ENCODE results near the gene LILRB4. TPM values are rescaled to one million over a fixed set of nuclear protein-coding genes. Genes with fewer than 3 reads are reported as not detected.
"Not testable (repeated sequence)": the region's sequence is repeated elsewhere in the genome, so short reads cannot be mapped to it uniquely, and the experiment has no call there.

LILRB4 gene
- total and polyA plus RNA-seq, 3 experiments from 2014 or later: 0.44 to 0.69 TPM; not detected in 1

GRCh38 chr19:54638683-54639082 lies 24.1 kb upstream of the LILRB4 start:
- no peaks in the 10 kb centered on the region for H3K36me3 ChIP-seq (ENCODE audit: insufficient read depth, low read length)
- Mint-ChIP-seq H3K27me3 (peaks cover 16 to 19% of the 10 kb centered on the region in 2 donors), H3K36me3 (no peaks in the 10 kb centered on the region), H3K9me3 (no peaks in the 10 kb centered on the region), H3K27ac (no peak overlapping the region), H3K4me1 (no peaks in the 10 kb centered on the region), H3K4me3 (no peak overlapping the region)
- no peaks in the 10 kb centered on the region for H3K9me3 ChIP-seq (ENCODE audit: low read length)
- no peaks in the 10 kb centered on the region for H3K4me1 ChIP-seq (ENCODE audit: insufficient read depth, low read length)
- POLR2A ChIA-PET: no interaction called here
- H3K4me3 ChIP-seq (ENCODE audit: low read length): no peak overlapping the region
- CTCF ChIA-PET: no interaction called here
- H3K27ac ChIP-seq (ENCODE audit: low read depth, low read length): no peak overlapping the region
- DNase-seq: no peak
- no peaks in the 10 kb centered on the region for H3K27me3 ChIP-seq (ENCODE audit: insufficient read depth, low read length, poor library complexity, severe bottlenecking)

GRCh38 chr19:54642953-54643352 lies 19.8 kb upstream of the LILRB4 start:
- H3K27me3 ChIP-seq (ENCODE audit: insufficient read depth, low read length, poor library complexity, severe bottlenecking); H3K4me3 ChIP-seq (ENCODE audit: low read length); H3K4me1 ChIP-seq (ENCODE audit: insufficient read depth, low read length); H3K27ac ChIP-seq (ENCODE audit: low read depth, low read length); H3K9me3 ChIP-seq (ENCODE audit: low read length); H3K4me3 Mint-ChIP-seq; H3K4me1 Mint-ChIP-seq; H3K27ac Mint-ChIP-seq; POLR2A ChIA-PET; CTCF ChIA-PET; H3K36me3 Mint-ChIP-seq; H3K36me3 ChIP-seq (ENCODE audit: insufficient read depth, low read length); DNase-seq; H3K9me3 Mint-ChIP-seq: not testable (repeated sequence)
- peaks cover 12 to 19% of the 10 kb centered on the region in 2 donors for H3K27me3 Mint-ChIP-seq

- H3K9me3 ChIP-seq (ENCODE audit: low read length); POLR2A ChIA-PET; H3K4me1 ChIP-seq (ENCODE audit: insufficient read depth, low read length); DNase-seq; H3K4me3 ChIP-seq (ENCODE audit: low read length); H3K27ac ChIP-seq (ENCODE audit: low read depth, low read length); H3K36me3 Mint-ChIP-seq; H3K9me3 Mint-ChIP-seq; H3K27me3 ChIP-seq (ENCODE audit: insufficient read depth, low read length, poor library complexity, severe bottlenecking); H3K36me3 ChIP-seq (ENCODE audit: insufficient read depth, low read length); H3K4me3 Mint-ChIP-seq; CTCF ChIA-PET; H3K4me1 Mint-ChIP-seq: not testable (repeated sequence)
- peaks cover 10 to 25% of the 10 kb centered on the region in 2 donors for H3K27me3 Mint-ChIP-seq
- peak overlapping the region in 1 of 8 donors; percentile 60 for H3K27ac Mint-ChIP-seq
Measured at GRCh38 chr19:54643583-54643982, 19.2 kb upstream of the LILRB4 start.

DNA sequence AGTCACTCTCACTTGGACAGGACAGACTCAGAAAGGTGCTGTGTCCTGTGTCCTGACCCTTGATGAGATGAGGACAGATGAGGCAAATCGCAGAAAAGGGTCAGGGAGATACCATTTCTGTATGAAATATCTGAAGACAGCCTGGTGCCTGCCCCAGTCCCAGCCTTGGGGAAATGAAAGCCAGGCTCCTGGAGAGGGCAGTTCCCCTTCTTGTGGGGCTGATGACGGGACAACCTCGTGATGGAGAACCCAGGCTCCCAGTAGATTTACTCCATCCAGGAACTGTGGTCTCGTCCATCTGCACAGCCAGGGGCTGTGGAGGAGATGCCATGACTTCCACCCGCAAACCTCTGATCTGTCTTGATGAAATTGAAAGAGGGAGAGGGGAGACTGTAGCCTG lies 18.7 kb upstream of the LILRB4 start:
- H3K36me3 Mint-ChIP-seq: no peaks in the 10 kb centered on the region
- no peaks in the 10 kb centered on the region for H3K9me3 Mint-ChIP-seq
- Histone ChIP-seq H3K4me3 (ENCODE audit: low read length) (no peak overlapping the region), H3K9me3 (ENCODE audit: low read length) (no peaks in the 10 kb centered on the region), H3K27ac (ENCODE audit: low read depth, low read length) (no peak overlapping the region), H3K27me3 (ENCODE audit: insufficient read depth, low read length, poor library complexity, severe bottlenecking) (no peaks in the 10 kb centered on the region), H3K4me1 (ENCODE audit: insufficient read depth, low read length) (no peaks in the 10 kb centered on the region), H3K36me3 (ENCODE audit: insufficient read depth, low read length) (no peaks in the 10 kb centered on the region)
- POLR2A ChIA-PET: no interaction called here
- no peaks in the 10 kb centered on the region for H3K4me1 Mint-ChIP-seq
- no peak for DNase-seq
- H3K4me3 Mint-ChIP-seq: no peak overlapping the region
- CTCF ChIA-PET: no interaction called here
- H3K27ac Mint-ChIP-seq: no peak overlapping the region
- H3K27me3 Mint-ChIP-seq: peaks cover 8 to 26% of the 10 kb centered on the region in 2 donors

DNA sequence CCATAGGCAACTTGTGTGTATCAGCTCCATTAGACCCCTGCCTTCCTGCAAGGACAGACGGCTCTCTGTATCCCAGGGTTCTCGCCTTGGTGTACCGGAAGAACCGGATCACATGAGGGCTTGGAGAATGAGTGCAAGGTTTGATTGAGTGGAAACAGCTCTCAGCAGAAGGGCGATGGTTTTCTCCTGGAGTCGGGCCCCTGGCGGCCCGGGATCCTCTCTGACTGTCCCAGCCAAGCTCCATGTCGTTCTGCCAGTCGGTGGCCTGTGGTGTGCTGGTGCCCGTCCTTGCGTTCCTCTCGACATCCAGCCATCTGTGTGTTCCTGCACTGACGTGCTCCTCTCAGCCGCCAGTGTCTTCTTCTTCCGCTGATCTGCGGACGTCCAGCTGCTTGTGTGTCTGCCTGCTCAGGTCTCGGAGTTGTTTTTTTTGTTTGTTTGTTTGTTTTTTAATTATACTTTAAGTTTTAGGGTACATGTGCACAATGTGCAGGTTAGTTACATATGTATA lies 16.4 kb upstream of the LILRB4 start:
- no peaks in the 10 kb centered on the region for H3K9me3 Mint-ChIP-seq
- CTCF ChIA-PET: no interaction called here
- POLR2A ChIA-PET: no interaction called here
- no peak overlapping the region for H3K27ac Mint-ChIP-seq
- Histone ChIP-seq H3K4me3 (ENCODE audit: low read length) (no peak overlapping the region), H3K9me3 (ENCODE audit: low read length) (no peaks in the 10 kb centered on the region), H3K4me1 (ENCODE audit: insufficient read depth, low read length) (no peaks in the 10 kb centered on the region), H3K27me3 (ENCODE audit: insufficient read depth, low read length, poor library complexity, severe bottlenecking) (no peaks in the 10 kb centered on the region), H3K27ac (ENCODE audit: low read depth, low read length) (no peak overlapping the region), H3K36me3 (ENCODE audit: insufficient read depth, low read length) (no peaks in the 10 kb centered on the region)
- H3K4me3 Mint-ChIP-seq: no peak overlapping the region
- DNase-seq: no peak
- H3K36me3 Mint-ChIP-seq: no peaks in the 10 kb centered on the region
- H3K27me3 Mint-ChIP-seq: peaks cover 15 to 16% of the 10 kb centered on the region in 2 donors
- H3K4me1 Mint-ChIP-seq: no peaks in the 10 kb centered on the region

DNA sequence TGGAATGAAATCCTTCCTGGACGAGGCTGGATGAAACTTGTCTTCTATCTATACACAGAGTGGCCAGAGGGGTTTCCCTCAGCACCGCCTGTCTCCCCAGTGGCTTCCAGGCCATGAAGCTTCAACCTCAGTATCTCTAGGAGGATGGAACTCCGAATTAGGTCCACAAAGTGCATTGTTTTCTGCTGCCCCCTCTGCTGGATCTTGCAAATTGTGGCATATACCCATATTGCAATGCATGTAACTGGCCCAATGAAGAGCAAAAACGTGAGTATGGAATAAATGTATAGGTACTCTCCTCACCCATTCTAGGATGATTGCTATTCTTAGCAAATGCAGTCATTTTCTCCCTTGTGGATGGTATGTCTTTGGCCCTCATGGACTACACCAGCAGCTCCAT lies 14.7 kb upstream of the LILRB4 start:
- H3K27ac Mint-ChIP-seq: no peak overlapping the region
- H3K27me3 ChIP-seq (ENCODE audit: insufficient read depth, low read length, poor library complexity, severe bottlenecking): no peaks in the 10 kb centered on the region
- H3K4me1 Mint-ChIP-seq: no peaks in the 10 kb centered on the region
- H3K4me3 ChIP-seq (ENCODE audit: low read length): no peak overlapping the region
- ChIA-PET POLR2A (no interaction called here), CTCF (no interaction called here)
- no peak for DNase-seq
- H3K36me3 ChIP-seq (ENCODE audit: insufficient read depth, low read length): no peaks in the 10 kb centered on the region
- H3K9me3 ChIP-seq (ENCODE audit: low read length): no peaks in the 10 kb centered on the region
- H3K4me1 ChIP-seq (ENCODE audit: insufficient read depth, low read length): no peaks in the 10 kb centered on the region
- H3K4me3 Mint-ChIP-seq: no peak overlapping the region
- peaks cover 9 to 18% of the 10 kb centered on the region in 2 donors for H3K27me3 Mint-ChIP-seq
- no peaks in the 10 kb centered on the region for H3K36me3 Mint-ChIP-seq
- H3K9me3 Mint-ChIP-seq: no peaks in the 10 kb centered on the region
- H3K27ac ChIP-seq (ENCODE audit: low read depth, low read length): no peak overlapping the region

- no peak for DNase-seq
- no peaks in the 10 kb centered on the region for H3K36me3 Mint-ChIP-seq
- Histone ChIP-seq H3K4me1 (ENCODE audit: insufficient read depth, low read length) (no peaks in the 10 kb centered on the region), H3K9me3 (ENCODE audit: low read length) (no peaks in the 10 kb centered on the region), H3K4me3 (ENCODE audit: low read length) (no peak overlapping the region), H3K36me3 (ENCODE audit: insufficient read depth, low read length) (no peaks in the 10 kb centered on the region), H3K27ac (ENCODE audit: low read depth, low read length) (no peak overlapping the region), H3K27me3 (ENCODE audit: insufficient read depth, low read length, poor library complexity, severe bottlenecking) (no peaks in the 10 kb centered on the region)
- ChIA-PET CTCF (no interaction called here), POLR2A (no interaction called here)
- no peak overlapping the region for H3K27ac Mint-ChIP-seq
- H3K4me3 Mint-ChIP-seq: no peak overlapping the region
- H3K4me1 Mint-ChIP-seq: no peaks in the 10 kb centered on the region
- peaks cover 10 to 18% of the 10 kb centered on the region in 2 donors for H3K27me3 Mint-ChIP-seq
- no peaks in the 10 kb centered on the region for H3K9me3 Mint-ChIP-seq
Measured at GRCh38 chr19:54650108-54650655, 12.6 kb upstream of the LILRB4 start.

DNA sequence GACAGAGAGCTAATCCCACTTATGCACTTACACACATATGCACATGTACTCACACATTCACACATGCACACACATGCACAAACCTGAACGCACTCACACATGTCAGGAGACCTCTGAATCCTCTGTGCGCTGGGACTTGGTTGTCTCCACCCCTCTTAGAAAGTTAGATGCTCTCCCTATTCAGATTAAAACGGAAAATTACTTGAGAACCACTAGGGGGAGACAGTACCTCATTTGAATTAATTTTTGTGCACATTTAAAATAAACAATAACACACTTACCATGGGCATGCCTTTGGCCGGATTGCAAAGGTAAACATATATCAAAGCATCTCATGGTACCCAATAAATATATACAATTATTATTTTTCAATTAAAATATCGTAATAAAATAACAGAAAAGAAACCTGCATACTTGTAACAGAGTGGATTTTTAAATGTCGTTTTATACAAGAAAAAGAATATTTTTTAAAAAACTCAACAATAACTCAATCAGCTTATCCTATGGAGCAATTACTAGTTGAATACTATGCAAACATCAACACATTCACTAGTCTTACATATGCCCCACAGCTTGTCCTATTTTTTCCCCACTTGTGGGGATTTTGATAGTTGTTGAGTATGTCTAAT lies 9.5 kb upstream of the LILRB4 start:
- no peaks in the 10 kb centered on the region for H3K27me3 ChIP-seq (ENCODE audit: insufficient read depth, low read length, poor library complexity, severe bottlenecking)
- Mint-ChIP-seq H3K4me1 (no peaks in the 10 kb centered on the region), H3K4me3 (no peak overlapping the region), H3K27me3 (peaks cover 16 to 23% of the 10 kb centered on the region in 2 donors), H3K36me3 (no peaks in the 10 kb centered on the region), H3K27ac (no peak overlapping the region), H3K9me3 (no peaks in the 10 kb centered on the region)
- H3K9me3 ChIP-seq (ENCODE audit: low read length): no peaks in the 10 kb centered on the region
- ChIA-PET POLR2A (no interaction called here), CTCF (interaction anchor here (0.9 to 1.1 kb wide), 2 partner anchors 11 to 21 kb away, joined by 3 read pairs; no protein-coding TSS in a partner anchor)
- H3K36me3 ChIP-seq (ENCODE audit: insufficient read depth, low read length): no peaks in the 10 kb centered on the region
- no peak for DNase-seq
- no peak overlapping the region for H3K4me3 ChIP-seq (ENCODE audit: low read length)
- H3K4me1 ChIP-seq (ENCODE audit: insufficient read depth, low read length): no peaks in the 10 kb centered on the region
- H3K27ac ChIP-seq (ENCODE audit: low read depth, low read length): no peak overlapping the region

All from CD8-positive, alpha-beta memory T cell (primary cell).